HL-60 (cell line): ENCODE measurements around the gene CNTNAP2.

ENCODE experiments used
- CTCF ChIP-seq: IDR thresholded peaks from one replicate; pipeline ENCODE4 v1.5.1; 2011; ENCODE audit warnings: low read length, control low read depth, inconsistent platforms; ENCODE audit not compliant: insufficient read depth
- POLR2AphosphoS5 ChIP-seq: IDR thresholded peaks from 2 replicates; pipeline ENCODE4 v1.6.1; 2012; ENCODE audit warnings: low read depth
- REST ChIP-seq: IDR thresholded peaks from 2 replicates; pipeline ENCODE4 v1.6.1; 2012; ENCODE audit warnings: low read depth; ENCODE audit not compliant: insufficient replicate concordance

GRCh38 chr7:147207988-147208387 lies 1091.4 kb downstream of the CNTNAP2 start:
- no peak for TF ChIP-seq POLR2AphosphoS5
- TF ChIP-seq REST = no peak
- no peak for TF ChIP-seq CTCF
